Skeletal muscle satellite cell (primary cell): Measurements from ENCODE around the gene MS4A6E.

Experiments
- H3K27me3 ChIP-seq: 2 replicates; pipeline ENCODE4 v1.7.0; 2013; ENCODE audit warnings: low read length; ENCODE audit not compliant: control insufficient read depth, insufficient read depth
- H3K36me3 ChIP-seq: 2 replicates; pipeline ENCODE4 v1.7.0; 2013; ENCODE audit warnings: mild to moderate bottlenecking, control low read depth, low read length; ENCODE audit not compliant: insufficient read depth
- H3K4me1 ChIP-seq: 2 replicates; pipeline ENCODE4 v1.7.0; 2013; ENCODE audit warnings: low read length; ENCODE audit not compliant: control insufficient read depth, insufficient read depth
- H3K4me2 ChIP-seq: 2 replicates; pipeline ENCODE4 v1.7.0; 2013; ENCODE audit warnings: mild to moderate bottlenecking, low read length
- H3K4me3 ChIP-seq: 2 replicates; pipeline ENCODE4 v1.7.0; 2013; ENCODE audit warnings: low read length
- H3K9ac ChIP-seq: 2 replicates; pipeline ENCODE4 v1.7.0; 2013; ENCODE audit warnings: mild to moderate bottlenecking, low read depth, low read length, moderate library complexity
- H3K9me3 ChIP-seq: replicated peaks from 2 replicates; pipeline ENCODE4 v1.7.0; 2013; ENCODE audit warnings: mild to moderate bottlenecking, control low read depth, low read length

The MS4A6E gene

GRCh38 chr11:60377401-60378136 is 50.5 kb downstream of the MS4A6E start:
- H3K4me3 ChIP-seq, result no peak overlapping the region
- no peaks in the 10 kb centered on the region for H3K36me3 ChIP-seq
- H3K4me2 ChIP-seq, result no peak overlapping the region
- H3K27me3 ChIP-seq, result no peaks in the 10 kb centered on the region
- no peaks in the 10 kb centered on the region for H3K4me1 ChIP-seq
- H3K9me3 ChIP-seq, result peaks cover 7% of the 10 kb centered on the region
- H3K9ac ChIP-seq, result no peak overlapping the region

- Histone ChIP-seq H3K36me3 (no peaks in the 10 kb centered on the region), H3K9ac (no peak within 1 kb of the TSS), H3K27me3 (no peaks in the 10 kb centered on the region), H3K4me2 (no peak within 1 kb of the TSS), H3K4me1 (no peaks in the 10 kb centered on the region), H3K4me3 (no peak within 1 kb of the TSS), H3K9me3 (peaks cover 7% of the 10 kb centered on the region)
These were observed 51.3 kb downstream of the MS4A6E start, which contains the start of gene MS4A7 for GRCh38 chr11:60378354-60378753. TSS of gene MS4A7 (plus strand) at chr11:60378532. CDS start at chr11:60383142, 4,610 bp downstream.

GRCh38 chr11:60389279-60389910 is 62.3 kb downstream of the MS4A6E start:
- Histone ChIP-seq H3K36me3 (no peaks in the 10 kb centered on the region), H3K4me3 (no peak overlapping the region), H3K4me1 (no peaks in the 10 kb centered on the region), H3K27me3 (no peaks in the 10 kb centered on the region), H3K9ac (no peak overlapping the region), H3K4me2 (no peak overlapping the region), H3K9me3 (no peaks in the 10 kb centered on the region)

- no peak overlapping the region for H3K4me3 ChIP-seq
These were observed 63.4 kb downstream of the MS4A6E start for GRCh38 chr11:60390419-60390818.

More at GRCh38 chr11:60390419-60390818, 63.4 kb downstream of the MS4A6E start:
- no peaks in the 10 kb centered on the region for H3K36me3 ChIP-seq
- no peaks in the 10 kb centered on the region for H3K27me3 ChIP-seq
- H3K4me2 ChIP-seq, result no peak overlapping the region
- no peak overlapping the region for H3K9ac ChIP-seq
- no peaks in the 10 kb centered on the region for H3K9me3 ChIP-seq
- H3K4me1 ChIP-seq, result no peaks in the 10 kb centered on the region
